H1 (cell line): Measurements from ENCODE around the gene UCN3. TPM values are rescaled to one million over a fixed set of nuclear protein-coding genes. Genes with fewer than 3 reads are reported as not detected.

Experiments used
- CTCF ChIA-PET: fragments of 300-600 bp; sonication (Branson Sonifier 250); formaldehyde crosslinking; loops from one replicate; lab custom pipeline; 2021; ENCODE audit not compliant: partially characterized antibody; lab: Charles Lee
- POLR2A ChIA-PET: fragments of 300-600 bp; sonication (Branson Sonifier 250); formaldehyde crosslinking; loops from one replicate; lab custom pipeline; 2021; ENCODE audit warnings: inconsistent platforms; ENCODE audit not compliant: partially characterized antibody; lab: Charles Lee
- DNase-seq, 2 experiments: peaks; one replicate each; pipeline versions ENCODE4 v3.0.0 to v3.0.0-alpha.2; 2010 to 2022; ENCODE audit warnings: low spot score in 2 of 2, low read depth in 1 of 2, mixed read lengths in 1 of 2
- FAIRE-seq: peaks from 2 replicates; lab custom pipeline; 2011; peaks lifted over from hg19 to GRCh38; lab: Jason Lieb, UNC
- H2AFZ ChIP-seq: 2 replicates; pipeline ENCODE4 v1.8.1; 2012; ENCODE audit warnings: low read length, inconsistent platforms
- H2AK5ac ChIP-seq: 2 replicates; pipeline ENCODE4 v1.6.1; 2013; ENCODE audit warnings: low read depth, low read length
- H2BK120ac ChIP-seq: replicated peaks from 2 replicates; pipeline ENCODE3; 2013; ENCODE audit warnings: low read depth, low read length, inconsistent platforms
- H2BK12ac ChIP-seq: 2 replicates; pipeline ENCODE4 v1.6.1; 2013; ENCODE audit warnings: low read depth, low read length
- H2BK15ac ChIP-seq: 2 replicates; pipeline ENCODE4 v1.6.1; 2013; ENCODE audit warnings: low read length
- H2BK20ac ChIP-seq: 2 replicates; pipeline ENCODE4 v1.6.1; 2013; ENCODE audit warnings: low read length
- H2BK5ac ChIP-seq: 2 replicates; pipeline ENCODE4 v1.6.1; 2013; ENCODE audit warnings: low read depth, low read length
- H3K14ac ChIP-seq: 2 replicates; pipeline ENCODE4 v1.6.1; 2013; ENCODE audit warnings: inconsistent platforms; ENCODE audit not compliant: insufficient read length
- H3K18ac ChIP-seq: 2 replicates; pipeline ENCODE4 v1.6.1; 2013; ENCODE audit warnings: low read length; ENCODE audit errors: extremely low read depth
- H3K23ac ChIP-seq: 2 replicates; pipeline ENCODE4 v1.6.1; 2013; ENCODE audit warnings: inconsistent platforms; ENCODE audit not compliant: insufficient read length
- H3K23me2 ChIP-seq: 2 replicates; pipeline ENCODE4 v1.6.1; 2013; ENCODE audit warnings: low read depth, low read length
- H3K27ac ChIP-seq: 2 replicates; pipeline ENCODE4 v1.6.1; 2011; ENCODE audit warnings: low read depth, low read length, inconsistent platforms
- H3K27me3 ChIP-seq, 4 experiments: replicated peaks in 1 of 4; 1 replicate in 1 of 4; 2 replicates in 3 of 4; pipeline versions ENCODE4 v1.6.1 to v1.8.1; 2011 to 2013; ENCODE audit warnings: low read length in 3 of 4, mild to moderate bottlenecking in 3 of 4, inconsistent platforms in 2 of 4, mixed read lengths in 2 of 4, moderate library complexity in 1 of 4; ENCODE audit not compliant: control insufficient read depth in 3 of 4, insufficient read depth in 3 of 4; ENCODE audit errors: extremely low read depth in 1 of 4
- H3K36me3 ChIP-seq, 4 experiments: 2 replicates each; pipeline versions ENCODE4 v1.6.1 to v1.8.1; 2011 to 2013; ENCODE audit warnings: mild to moderate bottlenecking in 4 of 4, low read length in 3 of 4, moderate library complexity in 2 of 4, control low read depth in 1 of 4, inconsistent platforms in 1 of 4; ENCODE audit not compliant: insufficient read depth in 4 of 4, control insufficient read depth in 2 of 4
- H3K4ac ChIP-seq: replicated peaks from 2 replicates; pipeline ENCODE3; 2013; ENCODE audit warnings: low read length, low read depth, mixed read lengths, inconsistent platforms; ENCODE audit not compliant: insufficient read length
- H3K4me1 ChIP-seq, 4 experiments: replicated peaks in 1 of 4; 1 replicate in 1 of 4; 2 replicates in 3 of 4; pipeline versions ENCODE4 v1.6.1 to v1.8.1; 2011 to 2013; ENCODE audit warnings: low read length in 3 of 4, inconsistent platforms in 2 of 4, mixed read lengths in 1 of 4; ENCODE audit not compliant: insufficient read depth in 4 of 4, control insufficient read depth in 3 of 4
- H3K4me2 ChIP-seq, 2 experiments: 2 replicates each; pipeline versions ENCODE4 v1.6.1 to v1.8.1; 2011 to 2013; ENCODE audit warnings: low read depth in 2 of 2, low read length in 2 of 2, control low read depth in 1 of 2, inconsistent platforms in 1 of 2, mild to moderate bottlenecking in 1 of 2; ENCODE audit not compliant: insufficient read depth in 1 of 2
- H3K4me3 ChIP-seq, 4 experiments: fragments of 200-600, 300-600 bp in 1 of 4; sonication (generic), shearing (Covaris generic), sonication (Bioruptor Twin) in 1 of 4; 2 replicates each; pipeline versions ENCODE4 v1.5.1 to v1.8.1; 2011 to 2016; ENCODE audit warnings: low read length in 4 of 4, low read depth in 3 of 4, control low read depth in 2 of 4, inconsistent platforms in 2 of 4, mild to moderate bottlenecking in 2 of 4, mixed read lengths in 1 of 4, moderate library complexity in 1 of 4; ENCODE audit not compliant: insufficient read depth in 2 of 4; ENCODE audit errors: extremely low read depth in 1 of 4
- H3K56ac ChIP-seq: replicated peaks from 2 replicates; pipeline ENCODE3; 2013; ENCODE audit warnings: low read depth, mild to moderate bottlenecking, mixed read lengths, low read length, inconsistent platforms; ENCODE audit not compliant: insufficient read length
- H3K79me1 ChIP-seq: 2 replicates; pipeline ENCODE4 v1.6.1; 2013; ENCODE audit warnings: low read depth, low read length, control low read depth
- H3K79me2 ChIP-seq, 2 experiments: 2 replicates each; pipeline versions ENCODE4 v1.6.1 to v1.8.1; 2012 to 2013; ENCODE audit warnings: low read length in 2 of 2, mild to moderate bottlenecking in 2 of 2, inconsistent platforms in 1 of 2; ENCODE audit not compliant: insufficient read depth in 2 of 2, control insufficient read depth in 1 of 2
- H3K9ac ChIP-seq, 4 experiments: replicated peaks in 1 of 4; 1 replicate in 1 of 4; 2 replicates in 3 of 4; pipeline versions ENCODE4 v1.6.1 to v1.8.1; 2011 to 2013; ENCODE audit warnings: low read depth in 3 of 4, low read length in 3 of 4, control low read depth in 2 of 4, mild to moderate bottlenecking in 2 of 4, moderate library complexity in 2 of 4, inconsistent platforms in 1 of 4; ENCODE audit errors: extremely low read depth in 1 of 4
- H3K9me3 ChIP-seq, 2 experiments: 2 replicates each; pipeline versions ENCODE4 v1.6.1 to v1.8.1; 2012 to 2013; ENCODE audit warnings: mild to moderate bottlenecking in 2 of 2, moderate library complexity in 2 of 2, control low read depth in 1 of 2, inconsistent platforms in 1 of 2, low read depth in 1 of 2, low read length in 1 of 2, mixed read lengths in 1 of 2; ENCODE audit not compliant: insufficient read depth in 2 of 2
- H4K20me1 ChIP-seq, 2 experiments: replicated peaks in 1 of 2; 2 replicates each; pipeline versions ENCODE3 to v1.8.1; 2011 to 2013; ENCODE audit warnings: inconsistent platforms in 2 of 2, low read length in 2 of 2, mild to moderate bottlenecking in 1 of 2; ENCODE audit not compliant: insufficient read depth in 2 of 2, control insufficient read depth in 1 of 2
- H4K5ac ChIP-seq: 2 replicates; pipeline ENCODE4 v1.6.1; 2013; ENCODE audit warnings: low read length, low read depth, mixed read lengths, inconsistent platforms; ENCODE audit not compliant: insufficient read length
- H4K8ac ChIP-seq: 2 replicates; pipeline ENCODE4 v1.8.0; 2013; ENCODE audit warnings: mild to moderate bottlenecking, moderate library complexity, low read length, inconsistent platforms; ENCODE audit not compliant: insufficient read depth; ENCODE audit errors: extremely low read depth
- H4K91ac ChIP-seq: replicated peaks from 2 replicates; pipeline ENCODE3; 2013; ENCODE audit warnings: low read length, mixed read lengths, inconsistent platforms; ENCODE audit not compliant: insufficient read length
- BRCA1 ChIP-seq: IDR thresholded peaks from 2 replicates; pipeline ENCODE4 v1.6.1; 2012; ENCODE audit warnings: low read depth, low read length, improper control_type of control experiment
- CTBP2 ChIP-seq: IDR thresholded peaks from 2 replicates; pipeline ENCODE4 v1.7.0; 2011; ENCODE audit warnings: borderline replicate concordance, mild to moderate bottlenecking, moderate library complexity, mixed read lengths, low read length; ENCODE audit not compliant: insufficient read depth, insufficient read length
- KDM4A ChIP-seq: IDR thresholded peaks from one replicate; pipeline ENCODE4 v1.7.1; 2012; ENCODE audit warnings: low read depth, mild to moderate bottlenecking, moderate library complexity, low read length, inconsistent platforms; ENCODE audit not compliant: severe bottlenecking
- KDM5A ChIP-seq: fragments of 200-600 bp; IDR thresholded peaks from 2 replicates; pipeline ENCODE4 v1.7.1; 2012; ENCODE audit warnings: mild to moderate bottlenecking, low read length, inconsistent platforms, mixed read lengths
- POLR2AphosphoS5 ChIP-seq: IDR thresholded peaks from 2 replicates; pipeline ENCODE4 v1.6.1; 2011; ENCODE audit warnings: low read depth, low read length
- SIN3A ChIP-seq, 2 experiments: IDR thresholded peaks in 1 of 2; conservative IDR thresholded peaks in 1 of 2; 2 replicates each; pipeline ENCODE4 v1.6.1; 2011 to 2012; ENCODE audit warnings: low read length in 2 of 2, improper control_type of control experiment in 1 of 2, low read depth in 1 of 2, mild to moderate bottlenecking in 1 of 2
- SIX5 ChIP-seq: IDR thresholded peaks from 2 replicates; pipeline ENCODE4 v1.6.1; 2011; ENCODE audit warnings: mild to moderate bottlenecking, low read depth, low read length
- SRF ChIP-seq: IDR thresholded peaks from 2 replicates; pipeline ENCODE4 v1.6.1; 2011; ENCODE audit warnings: mild to moderate bottlenecking, low read depth, low read length, moderate library complexity
- TAF1 ChIP-seq: IDR thresholded peaks from 2 replicates; pipeline ENCODE4 v1.6.1; 2011; ENCODE audit warnings: mild to moderate bottlenecking, low read depth, low read length
- WGBS, 2 experiments: shearing (Covaris generic) in 1 of 2; methylation state at CpG; one replicate each; pipeline versions ENCODE4 v1.1.6 to v1.1.7; 2013 to 2015; ENCODE audit warnings: low lambda C conversion rate in 2 of 2, mixed read lengths in 2 of 2, inconsistent platforms in 1 of 2, low coverage in 1 of 2, missing lambda C conversion rate in 1 of 2; ENCODE audit not compliant: insufficient replicate concordance in 2 of 2, insufficient coverage in 1 of 2, insufficient read length in 1 of 2; ENCODE audit errors: extremely low coverage in 1 of 2, missing lambda C conversion rate in 1 of 2; 5-methylcytosine and 5-hydroxymethylcytosine counted together
- polyA plus RNA-seq, 7 experiments: library from polyadenylated mRNA; depleted of rRNA in 3 of 7; stranded (reverse) in 5 of 7; unstranded in 2 of 7; fragments of >200 nt in 5 of 7; fragments of 200-250 nt in 2 of 7; gene quantifications; 1 replicate in 5 of 7; 2 replicates in 1 of 7; 4 replicates in 1 of 7; pipeline versions ENCODE4 v1.2.1 to v1.2.3, GENCODE V29; 2011 to 2013; ENCODE audit warnings: missing spikeins in 2 of 7, mixed read lengths in 2 of 7
- total RNA-seq: library from RNA; stranded (reverse); fragmentation: NEBNext Ultra II Directional; extraction: Animal tissue kit (Norgen Biotek cat#: 25700); gene quantifications from 2 replicates; pipeline ENCODE4 v1.2.1, GENCODE V29; 2021
- TF ChIP-seq, protein P1 (sequence below): IDR thresholded peaks from 2 replicates; pipeline ENCODE4 v1.6.1; 2011; ENCODE audit warnings: low read length, improper control_type of control experiment

The UCN3 gene
- total and polyA plus RNA-seq, 2 of the 8 experiments (the other 6 are each of a cell fraction or from before 2014, with no cell fraction given) = not detected

DNA sequence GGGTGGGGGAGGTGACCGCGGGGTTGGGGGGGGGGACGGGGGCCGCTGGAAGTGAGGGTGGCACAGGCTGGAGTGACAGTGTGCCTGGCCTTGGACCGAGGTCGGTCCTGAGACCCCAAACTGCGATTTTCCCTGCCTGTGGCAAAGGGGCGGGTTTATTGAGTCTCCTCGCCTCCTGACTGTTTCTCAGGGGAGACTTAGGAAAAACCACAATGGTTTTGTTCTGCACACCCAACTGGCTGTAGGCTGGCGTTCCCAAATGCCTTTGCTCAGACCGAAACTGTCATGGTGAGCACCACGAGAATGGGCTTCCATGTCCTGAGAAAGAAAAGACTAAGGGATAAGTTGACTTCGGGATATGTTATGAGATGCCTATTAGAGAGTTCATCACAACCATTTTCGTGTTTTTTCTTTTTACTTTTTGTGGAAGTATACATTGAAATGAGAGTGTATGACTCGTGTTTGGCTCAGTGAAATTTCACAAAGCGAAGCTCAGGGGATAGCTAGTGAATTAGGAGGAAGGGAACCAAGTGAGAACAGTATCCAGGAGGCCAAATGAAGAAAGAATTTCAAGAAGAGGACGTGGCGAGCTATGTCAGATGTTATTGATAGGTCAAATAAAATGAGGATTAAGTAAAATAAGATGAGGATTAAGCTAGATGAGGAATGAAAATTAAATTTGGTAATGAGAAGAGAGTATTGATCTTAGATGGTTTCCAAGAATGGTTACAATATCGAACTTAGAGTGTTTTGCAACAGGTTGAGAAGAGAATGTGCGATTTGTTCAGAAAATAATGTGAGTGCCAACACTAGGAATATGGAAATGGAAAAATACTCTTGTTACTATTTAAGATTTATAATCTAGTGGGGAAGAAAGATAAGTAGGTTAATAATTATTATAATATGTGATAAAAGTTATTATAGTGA, 48.5 kb downstream of the UCN3 start:
- Histone ChIP-seq H3K4me3 (peak overlapping the region; percentile 63 to 97 (median 72)), H3K56ac (no peak overlapping the region), H3K36me3 (no peaks in the 10 kb centered on the region), H3K4me2 (peak overlapping the region; percentile 62 to 72), H2AK5ac (no peak overlapping the region), H3K27ac (no peak overlapping the region), H3K27me3 (no peaks in the 10 kb centered on the region), H3K4me1 (peaks cover 4 to 14% (median 7%) of the 10 kb centered on the region in 4 experiments), H3K14ac (no peak overlapping the region), H2BK12ac (no peak overlapping the region), H3K9ac (peak overlapping the region in 3 of 4 experiments; percentile 4 to 64 (median 16); a peak in 2 of 7 replicates), H2BK120ac (no peak overlapping the region), H3K23me2 (peaks cover 4% of the 10 kb centered on the region), H4K8ac (no peak overlapping the region), H2BK20ac (no peak overlapping the region), H3K23ac (no peak overlapping the region), H3K79me2 (peaks cover 21 to 54% of the 10 kb centered on the region in 2 experiments), H2BK5ac (no peak overlapping the region), H4K20me1 (peaks cover 3 to 5% of the 10 kb centered on the region in 2 experiments), H3K9me3 (0 out of 4 replicates have a peak, but pooled peaks cover 0 to under 1% of the 10 kb centered on the region in 2 experiments), H4K5ac (no peak overlapping the region), H3K4ac (no peak overlapping the region), H2AFZ (no peak overlapping the region), H3K79me1 (peaks cover 5% of the 10 kb centered on the region; the same call in 1 of the 2 replicates), H3K18ac (0 out of 2 replicates have a peak overlapping the region, but pooled peaks have one; percentile 17), H4K91ac (no peak overlapping the region), H2BK15ac (no peak overlapping the region)
- POLR2A ChIA-PET = interaction anchor here (0.9 to 2.3 kb wide), 2 partner anchors 29 to 34 kb away, joined by 3 to 7 read pairs; no protein-coding TSS in a partner anchor
- FAIRE-seq (no peak), DNase-seq (peak in 1 of 2 experiments; percentile 48)
- CTCF ChIA-PET = interaction anchor here (0.8 to 1.2 kb wide), 3 partner anchors 209 to 563 kb away, joined by 3 to 4 read pairs (median 3); no protein-coding TSS in a partner anchor
- 24% methylated on average over 13 of the region's 20 CpGs; no CpG with 5 or more reads in 1 of the 2 experiments for WGBS, 2 experiments
- TF ChIP-seq SIX5 (no peak), SRF (no peak), KDM5A (no peak), BRCA1 (no peak), KDM4A (no peak), CTBP2 (no peak), SIN3A (conservative IDR thresholded peaks at IDR 0.05 in 1 of 2, IDR thresholded peaks at IDR 0.05 in 1 of 2; ENCODE audit: low read depth in 1 of 2, low read length in 2 of 2) (no peak), TAF1 (no peak), POLR2AphosphoS5 (no peak)
- TF ChIP-seq, protein P1, sequence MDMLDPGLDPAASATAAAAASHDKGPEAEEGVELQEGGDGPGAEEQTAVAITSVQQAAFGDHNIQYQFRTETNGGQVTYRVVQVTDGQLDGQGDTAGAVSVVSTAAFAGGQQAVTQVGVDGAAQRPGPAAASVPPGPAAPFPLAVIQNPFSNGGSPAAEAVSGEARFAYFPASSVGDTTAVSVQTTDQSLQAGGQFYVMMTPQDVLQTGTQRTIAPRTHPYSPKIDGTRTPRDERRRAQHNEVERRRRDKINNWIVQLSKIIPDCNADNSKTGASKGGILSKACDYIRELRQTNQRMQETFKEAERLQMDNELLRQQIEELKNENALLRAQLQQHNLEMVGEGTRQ = no peak
